Neuronal stem cell (in vitro differentiated cells): ENCODE results near the gene SSTR1.

Experiments used
- DNase-seq: peaks from one replicate; pipeline ENCODE4 v3.0.0-alpha.2; 2013; ENCODE audit warnings: low spot score
- H2AFZ ChIP-seq: one replicate; pipeline ENCODE4 v1.6.1; 2013; ENCODE audit warnings: mild to moderate bottlenecking, low read length, inconsistent platforms
- H2AK5ac ChIP-seq: 2 replicates; pipeline ENCODE4 v1.6.1; 2013; ENCODE audit warnings: low read depth, mild to moderate bottlenecking, inconsistent platforms, low read length, moderate library complexity, mixed read lengths
- H2BK120ac ChIP-seq: 2 replicates; pipeline ENCODE4 v1.6.1; 2013; ENCODE audit warnings: low read depth, mild to moderate bottlenecking, inconsistent platforms, low read length, moderate library complexity, mixed read lengths
- H2BK12ac ChIP-seq: one replicate; pipeline ENCODE4 v1.6.1; 2013; ENCODE audit warnings: low read length, inconsistent platforms
- H2BK15ac ChIP-seq: 2 replicates; pipeline ENCODE4 v1.6.1; 2013; ENCODE audit warnings: mild to moderate bottlenecking, low read length, inconsistent platforms, mixed read lengths
- H2BK5ac ChIP-seq: one replicate; pipeline ENCODE4 v1.6.1; 2013; ENCODE audit warnings: inconsistent platforms, mild to moderate bottlenecking, low read length, moderate library complexity
- H3K14ac ChIP-seq: one replicate; pipeline ENCODE4 v1.6.1; 2013; ENCODE audit warnings: low read length, inconsistent platforms
- H3K18ac ChIP-seq: 2 replicates; pipeline ENCODE4 v1.6.1; 2013; ENCODE audit warnings: low read length, inconsistent platforms
- H3K23ac ChIP-seq: 2 replicates; pipeline ENCODE4 v1.6.1; 2013; ENCODE audit warnings: low read depth, mild to moderate bottlenecking, mixed read lengths, low read length, inconsistent platforms; ENCODE audit not compliant: poor library complexity
- H3K27ac ChIP-seq: replicated peaks from 3 replicates; pipeline ENCODE4 v1.5.1; 2013; ENCODE audit warnings: low read length, inconsistent platforms
- H3K27me3 ChIP-seq, 3 experiments: 2 replicates each; pipeline ENCODE4 v1.6.1; 2013; ENCODE audit warnings: low read length in 3 of 3, mild to moderate bottlenecking in 2 of 3, inconsistent platforms in 1 of 3, low read depth in 1 of 3, mixed read lengths in 1 of 3, moderate library complexity in 1 of 3; ENCODE audit not compliant: control insufficient read depth in 3 of 3, insufficient read depth in 3 of 3
- H3K36me3 ChIP-seq, 2 donors: replicated peaks in 1 of 2; 2 replicates each; pipeline ENCODE4 v1.6.1; 2013; ENCODE audit warnings: low read length in 2 of 2; ENCODE audit not compliant: control insufficient read depth in 2 of 2, insufficient read depth in 2 of 2
- H3K4ac ChIP-seq: 2 replicates; pipeline ENCODE4 v1.6.1; 2013; ENCODE audit warnings: inconsistent platforms, mild to moderate bottlenecking, low read length, moderate library complexity
- H3K4me1 ChIP-seq, 2 donors: 1 replicate in 1 of 2; 2 replicates in 1 of 2; pipeline ENCODE4 v1.6.1; 2013; ENCODE audit warnings: low read length in 2 of 2, low read depth in 1 of 2; ENCODE audit not compliant: control insufficient read depth in 2 of 2, insufficient read depth in 1 of 2
- H3K4me2 ChIP-seq: one replicate; pipeline ENCODE4 v1.6.1; 2013; ENCODE audit warnings: mild to moderate bottlenecking, low read length, inconsistent platforms; ENCODE audit not compliant: insufficient read depth, poor library complexity, severe bottlenecking
- H3K4me3 ChIP-seq, 2 donors: 2 replicates each; pipeline ENCODE4 v1.5.1; 2013; ENCODE audit warnings: low read length in 2 of 2, mild to moderate bottlenecking in 2 of 2, inconsistent platforms in 1 of 2, moderate library complexity in 1 of 2
- H3K79me1 ChIP-seq: one replicate; pipeline ENCODE4 v1.6.1; 2013; ENCODE audit warnings: low read depth, mild to moderate bottlenecking, inconsistent platforms, low read length, moderate library complexity
- H3K9ac ChIP-seq: one replicate; pipeline ENCODE4 v1.6.1; 2013; ENCODE audit warnings: mild to moderate bottlenecking, low read depth, low read length, inconsistent platforms; ENCODE audit not compliant: poor library complexity
- H3K9me3 ChIP-seq, 2 donors: replicated peaks in 1 of 2; 2 replicates each; pipeline versions ENCODE3 to v1.6.1; 2013; ENCODE audit warnings: low read length in 2 of 2, mild to moderate bottlenecking in 2 of 2, inconsistent platforms in 1 of 2, low read depth in 1 of 2, mixed read lengths in 1 of 2, moderate library complexity in 1 of 2; ENCODE audit not compliant: control insufficient read depth in 2 of 2, insufficient read depth in 1 of 2
- H4K8ac ChIP-seq: one replicate; pipeline ENCODE4 v1.6.1; 2013; ENCODE audit warnings: low read depth, mild to moderate bottlenecking, inconsistent platforms, low read length, moderate library complexity
- H4K91ac ChIP-seq: one replicate; pipeline ENCODE4 v1.6.1; 2013; ENCODE audit warnings: low read length, low read depth, mild to moderate bottlenecking, inconsistent platforms; ENCODE audit not compliant: poor library complexity
- WGBS, 2 donors: extraction: QIAGEN DNeasy Blood & Tissue Kit; methylation state at CpG; one replicate each; pipeline ENCODE4 v1.1.7; 2013; ENCODE audit warnings: missing lambda C conversion rate in 2 of 2, mixed read lengths in 1 of 2; ENCODE audit not compliant: insufficient read length in 2 of 2, insufficient replicate concordance in 1 of 2; ENCODE audit errors: extremely low coverage in 2 of 2; 5-methylcytosine and 5-hydroxymethylcytosine counted together

SSTR1 gene

GRCh38 chr14:38254571-38255407, 47.1 kb downstream of the SSTR1 start:
- H3K27ac ChIP-seq: no peak overlapping the region
- no peak for DNase-seq
- H3K9ac ChIP-seq: peak overlapping the region; percentile 80
- no peaks in the 10 kb centered on the region for H3K36me3 ChIP-seq
- no peak overlapping the region for H2BK5ac ChIP-seq
- peak overlapping the region; percentile 49 for H2AFZ ChIP-seq
- H3K79me1 ChIP-seq: no peaks in the 10 kb centered on the region
- WGBS, 2 donors: no CpG with 5 or more reads among the region's 44 CpGs
- H3K18ac ChIP-seq: peak overlapping the region; percentile 80
- peak overlapping the region; percentile 37 for H2AK5ac ChIP-seq
- H3K27me3 ChIP-seq: peaks cover 15 to 44% (median 29%) of the 10 kb centered on the region in 3 experiments
- no peak overlapping the region for H3K4ac ChIP-seq
- no peak overlapping the region for H2BK120ac ChIP-seq
- H2BK15ac ChIP-seq: peak overlapping the region; percentile 94
- no peak overlapping the region for H3K14ac ChIP-seq
- H3K9me3 ChIP-seq: no peaks in the 10 kb centered on the region
- H3K23ac ChIP-seq: peak overlapping the region; percentile 55
- H3K4me3 ChIP-seq: peak overlapping the region in 1 of 2 donors; percentile 79
- peak overlapping the region; percentile 98 for H3K4me2 ChIP-seq
- H3K4me1 ChIP-seq: peaks cover 0 to 7% of the 10 kb centered on the region in 2 donors
- H4K91ac ChIP-seq: no peak overlapping the region
- H4K8ac ChIP-seq: no peak overlapping the region
- H2BK12ac ChIP-seq: no peak overlapping the region

DNA sequence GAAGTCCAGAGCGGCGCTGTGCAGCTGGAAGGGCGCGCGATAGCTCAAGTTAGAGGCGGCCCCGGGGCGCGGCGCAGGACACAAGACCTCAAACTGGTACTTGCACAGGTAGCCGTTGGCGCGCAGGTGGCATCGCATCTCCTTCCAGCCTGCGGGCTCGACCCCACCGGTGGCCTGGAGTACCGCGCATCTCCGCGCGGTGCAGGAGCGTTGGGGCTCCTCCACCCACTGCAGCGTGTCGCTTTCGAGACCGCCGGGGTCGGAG, 47.6 kb downstream of the SSTR1 start:
- H3K9ac ChIP-seq: peak overlapping the region; percentile 80
- no peak overlapping the region for H4K91ac ChIP-seq
- peak overlapping the region; percentile 94 for H2BK15ac ChIP-seq
- H3K36me3 ChIP-seq: no peaks in the 10 kb centered on the region
- peak overlapping the region; percentile 98 for H3K4me2 ChIP-seq
- no peak overlapping the region for H3K27ac ChIP-seq
- peak overlapping the region; percentile 37 for H2AK5ac ChIP-seq
- H2BK12ac ChIP-seq: peak overlapping the region; percentile 63
- no peak overlapping the region for H4K8ac ChIP-seq
- H3K14ac ChIP-seq: peak overlapping the region; percentile 71
- DNase-seq: no peak
- H3K4me1 ChIP-seq: peaks cover 0 to 7% of the 10 kb centered on the region in 2 donors
- peak overlapping the region; percentile 80 for H3K18ac ChIP-seq
- H3K23ac ChIP-seq: peak overlapping the region; percentile 55
- peaks cover 15 to 44% (median 29%) of the 10 kb centered on the region in 3 experiments for H3K27me3 ChIP-seq
- H3K9me3 ChIP-seq: no peaks in the 10 kb centered on the region
- peak overlapping the region; percentile 49 for H2AFZ ChIP-seq
- no peak overlapping the region for H3K4ac ChIP-seq
- H2BK5ac ChIP-seq: no peak overlapping the region
- WGBS, 2 donors: no CpG with 5 or more reads among the region's 29 CpGs
- peak overlapping the region in 1 of 2 donors; percentile 79 for H3K4me3 ChIP-seq
- no peaks in the 10 kb centered on the region for H3K79me1 ChIP-seq
- no peak overlapping the region for H2BK120ac ChIP-seq

DNA sequence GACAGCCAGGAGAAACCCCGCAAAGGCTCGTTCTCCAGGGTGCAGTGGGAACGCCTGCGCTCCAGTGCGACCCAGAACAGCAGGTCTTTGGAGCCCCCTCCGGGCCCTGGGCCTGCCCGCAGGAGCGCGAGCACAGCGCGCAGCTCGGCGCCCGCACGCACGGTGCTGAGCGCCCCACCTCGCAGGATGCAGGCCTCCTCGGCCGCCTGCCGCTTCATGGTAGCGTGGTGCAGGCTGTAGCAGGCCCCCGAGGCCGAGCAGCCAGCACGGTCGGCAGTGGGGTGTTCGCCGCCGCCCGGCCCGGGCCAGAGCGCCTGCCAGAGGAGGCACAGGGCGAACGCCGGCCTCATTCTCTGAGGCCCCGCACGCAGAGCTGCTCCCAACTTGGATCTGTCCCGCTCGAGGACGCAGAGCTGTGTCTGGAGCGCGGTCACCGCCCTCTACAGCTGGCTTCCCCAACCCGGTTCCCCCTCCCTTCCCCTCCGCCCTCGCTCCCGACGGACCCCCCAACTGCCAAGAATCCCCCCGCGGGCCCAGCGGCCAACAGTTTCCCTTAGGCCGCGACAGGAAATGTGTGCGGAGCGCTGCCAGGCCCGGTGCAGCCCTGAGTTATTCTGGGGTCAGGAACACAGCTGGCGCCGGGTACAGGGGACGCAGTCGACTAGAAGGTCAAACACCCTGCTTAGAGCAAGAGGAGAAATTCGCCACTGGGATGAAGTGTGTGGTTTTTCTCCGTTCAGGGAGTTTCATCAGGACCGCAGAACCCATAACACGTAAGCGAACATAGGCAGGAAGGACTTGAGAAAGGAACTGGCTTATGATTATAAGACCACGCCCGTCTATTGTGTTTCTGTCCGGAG, 48.2 kb downstream of the SSTR1 start, which contains the start of gene CLEC14A:
CLEC14A (minus strand) TSS at position 421 of the 860 bp plus-strand sequence; CDS start at position 350, 71 bp downstream.
- no peaks in the 10 kb centered on the region for H3K36me3 ChIP-seq
- peak within 1 kb of the TSS; percentile 80 for H3K9ac ChIP-seq
- peak within 1 kb of the TSS; percentile 37 for H2AK5ac ChIP-seq
- no peak within 1 kb of the TSS for H3K4ac ChIP-seq
- no peak within 1 kb of the TSS for H2BK5ac ChIP-seq
- no peak within 1 kb of the TSS for H4K91ac ChIP-seq
- DNase-seq: no peak
- H3K4me1 ChIP-seq: peaks cover 0 to 7% of the 10 kb centered on the region in 2 donors
- H2BK15ac ChIP-seq: peak within 1 kb of the TSS; percentile 94
- no peak within 1 kb of the TSS for H3K27ac ChIP-seq
- H3K23ac ChIP-seq: peak within 1 kb of the TSS; percentile 55
- peaks cover 15 to 44% (median 29%) of the 10 kb centered on the region in 3 experiments for H3K27me3 ChIP-seq
- H3K79me1 ChIP-seq: no peaks in the 10 kb centered on the region
- peak within 1 kb of the TSS; percentile 49 for H2AFZ ChIP-seq
- no peak within 1 kb of the TSS for H2BK120ac ChIP-seq
- H2BK12ac ChIP-seq: peak within 1 kb of the TSS; percentile 63
- H3K18ac ChIP-seq: peak within 1 kb of the TSS; percentile 80
- WGBS, 2 donors: no CpG with 5 or more reads among the region's 68 CpGs
- H3K4me3 ChIP-seq: peak within 1 kb of the TSS in 1 of 2 donors; percentile 79
- no peaks in the 10 kb centered on the region for H3K9me3 ChIP-seq
- peak within 1 kb of the TSS; percentile 98 for H3K4me2 ChIP-seq
- H3K14ac ChIP-seq: peak within 1 kb of the TSS; percentile 71
- no peak within 1 kb of the TSS for H4K8ac ChIP-seq

GRCh38 chr14:38256533-38256840, 48.8 kb downstream of the SSTR1 start:
- H3K4me3 ChIP-seq: no peak overlapping the region
- peak overlapping the region; percentile 98 for H3K4me2 ChIP-seq
- no peak overlapping the region for H2BK120ac ChIP-seq

More at GRCh38 chr14:38256533-38256840, 48.8 kb downstream of the SSTR1 start:
- H2BK15ac ChIP-seq: no peak overlapping the region
- H2AK5ac ChIP-seq: no peak overlapping the region
- no peak overlapping the region for H3K9ac ChIP-seq
- H3K14ac ChIP-seq: no peak overlapping the region
- no peak for DNase-seq
- H4K91ac ChIP-seq: no peak overlapping the region
- no peak overlapping the region for H3K27ac ChIP-seq
- H3K4me1 ChIP-seq: peaks cover 0 to 7% of the 10 kb centered on the region in 2 donors
- H2BK12ac ChIP-seq: no peak overlapping the region
- H4K8ac ChIP-seq: no peak overlapping the region
- peaks cover 15 to 44% (median 29%) of the 10 kb centered on the region in 3 experiments for H3K27me3 ChIP-seq
- no peaks in the 10 kb centered on the region for H3K9me3 ChIP-seq
- no peak overlapping the region for H3K4ac ChIP-seq
- no peak overlapping the region for H2BK5ac ChIP-seq
- peak overlapping the region; percentile 48 for H3K18ac ChIP-seq
- no peak overlapping the region for H2AFZ ChIP-seq
- WGBS, 2 donors: no CpG with 5 or more reads among the region's 5 CpGs
- no peaks in the 10 kb centered on the region for H3K79me1 ChIP-seq
- H3K23ac ChIP-seq: no peak overlapping the region
- no peaks in the 10 kb centered on the region for H3K36me3 ChIP-seq
